ENCODE data around the gene ST7.

The ST7 gene

DNA sequence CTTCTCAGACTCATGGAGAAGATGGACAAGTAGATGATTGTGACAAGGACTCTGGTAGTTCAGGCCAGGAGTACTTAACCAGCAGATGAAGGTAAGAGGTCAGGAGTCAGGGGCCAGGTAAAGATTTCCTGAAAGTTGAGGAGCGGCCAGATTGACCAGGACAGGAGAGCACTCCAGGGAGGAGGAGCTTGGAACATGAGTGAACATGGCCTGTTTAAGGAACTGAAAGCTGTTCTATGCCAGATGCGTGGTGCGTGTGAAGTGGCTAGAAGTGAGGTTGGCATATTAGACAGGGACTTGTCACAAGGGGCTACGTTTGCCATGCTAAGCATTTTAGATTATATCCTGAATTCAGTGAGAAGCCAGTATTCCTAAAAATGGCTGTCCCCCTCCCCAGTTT lies 212.4 kb downstream of the ST7 start:
- DNase-seq, result no peak

GRCh38 chr7:117169907-117170306 lies 216.6 kb downstream of the ST7 start:
- peak; percentile 91 for DNase-seq

DNA sequence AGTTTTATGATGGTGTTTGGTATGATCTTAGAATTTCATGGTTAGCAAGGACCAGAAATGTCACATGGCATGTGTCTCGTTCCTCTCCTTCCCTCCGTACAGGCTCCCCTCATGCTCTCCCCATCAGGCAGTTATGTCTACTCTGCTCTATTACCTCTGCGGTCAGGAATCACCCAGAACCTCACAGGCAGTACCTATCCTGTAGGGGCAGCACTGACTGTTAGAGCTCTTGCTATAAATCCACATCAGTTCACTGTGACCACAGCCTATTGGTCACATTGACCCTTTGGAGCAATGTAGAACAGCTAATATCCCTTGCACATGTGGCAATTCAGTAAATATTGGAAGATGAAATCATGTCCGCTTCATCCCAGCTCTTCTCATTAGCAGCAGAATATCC lies 217.8 kb downstream of the ST7 start:
- no peak for DNase-seq

GRCh38 chr7:117172283-117172682 lies 219.0 kb downstream of the ST7 start:
- DNase-seq, result no peak

DNA sequence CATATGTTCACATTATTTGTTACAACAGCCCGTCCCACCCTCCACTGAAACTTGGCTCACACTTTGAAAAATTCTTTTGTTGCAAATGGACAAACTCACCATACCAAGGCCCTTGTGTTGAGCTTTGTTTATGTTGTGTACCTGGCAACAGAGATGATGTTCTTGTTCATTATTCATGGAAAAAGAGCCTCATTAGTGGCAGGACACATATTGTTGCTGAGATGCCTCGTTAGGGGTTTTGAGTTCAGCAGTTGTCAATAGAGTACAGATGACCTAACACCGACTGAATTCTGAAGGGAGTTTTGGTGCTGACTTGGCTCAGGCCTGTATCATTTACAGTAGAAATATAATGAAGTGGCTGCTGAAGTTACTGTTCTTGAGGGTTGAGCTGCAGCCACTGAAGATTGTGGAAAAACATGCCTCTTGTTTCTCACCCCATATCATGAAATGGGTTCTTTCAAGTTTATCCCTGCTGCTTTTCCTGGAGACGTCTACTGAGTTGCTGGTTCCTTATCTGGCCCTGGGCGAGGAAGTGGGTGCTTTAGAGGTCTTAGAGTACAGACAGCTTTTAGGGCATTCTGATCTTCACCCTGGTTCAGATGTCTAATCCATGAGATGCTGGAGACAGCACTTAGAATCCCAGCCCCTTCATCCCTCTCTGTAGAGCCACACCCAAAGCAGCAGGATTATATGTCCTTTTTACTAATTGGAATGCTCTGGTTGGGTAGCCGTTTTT lies 219.9 kb downstream of the ST7 start:
- no peak for DNase-seq

DNA sequence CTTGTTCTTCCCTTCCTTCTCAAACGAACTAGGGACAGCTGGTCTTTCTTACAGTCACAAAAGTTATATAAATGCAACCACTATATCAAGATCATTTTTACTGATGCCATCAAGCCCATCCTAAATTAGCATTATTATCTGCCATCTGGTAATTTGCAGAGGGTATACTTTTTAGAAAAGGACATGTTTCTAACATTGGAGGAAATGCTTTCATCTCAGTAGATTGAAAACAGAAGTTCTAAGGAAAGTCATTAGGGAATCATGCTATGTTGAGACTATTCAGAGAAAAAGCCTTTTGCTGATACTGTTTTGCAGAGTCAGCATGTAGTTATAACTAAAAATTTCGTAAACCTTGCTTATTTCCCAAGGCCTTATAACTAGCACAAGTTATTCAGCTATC lies 222.9 kb downstream of the ST7 start:
- DNase-seq, result no peak

DNA sequence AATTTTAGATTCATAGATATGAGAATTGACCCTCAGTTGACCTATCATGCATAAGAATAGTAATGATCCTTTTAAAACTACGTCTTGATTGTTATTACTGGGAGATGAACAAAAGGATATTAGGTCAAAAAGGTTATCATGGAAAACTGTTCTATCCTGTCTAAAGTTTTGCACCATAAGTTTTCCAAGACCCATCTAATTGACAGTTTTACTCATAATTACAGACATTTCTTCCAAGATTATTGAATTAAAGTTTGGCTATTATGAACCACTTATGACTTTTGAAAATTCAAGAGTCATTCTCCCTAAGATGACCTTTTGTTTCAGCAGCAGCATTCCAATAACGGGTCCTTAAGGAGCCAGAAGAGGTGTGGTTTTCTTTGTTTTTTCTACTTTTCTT lies 225.3 kb downstream of the ST7 start:
- no peak for DNase-seq

GRCh38 chr7:117179701-117180100 lies 226.4 kb downstream of the ST7 start:
- DNase-seq, result no peak

DNA sequence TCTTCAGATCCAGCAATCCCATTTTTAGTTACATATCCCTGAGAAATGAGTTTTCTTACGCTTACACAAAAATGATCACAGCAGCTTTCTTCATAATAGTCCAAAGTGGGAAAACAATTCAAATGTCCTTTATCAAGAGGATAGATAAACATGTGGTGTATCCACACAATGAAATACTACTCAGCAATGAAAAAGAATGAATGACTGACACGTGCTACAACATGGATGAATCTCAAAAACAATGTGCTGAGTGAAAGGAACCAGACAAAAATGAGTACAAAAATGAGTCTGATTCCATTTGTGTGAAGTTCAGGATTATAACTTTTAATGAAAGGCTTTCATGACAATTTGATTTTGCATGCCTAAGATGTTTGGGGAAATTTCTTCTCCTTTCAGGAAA lies 230.4 kb downstream of the ST7 start:
- no peak for DNase-seq

DNA sequence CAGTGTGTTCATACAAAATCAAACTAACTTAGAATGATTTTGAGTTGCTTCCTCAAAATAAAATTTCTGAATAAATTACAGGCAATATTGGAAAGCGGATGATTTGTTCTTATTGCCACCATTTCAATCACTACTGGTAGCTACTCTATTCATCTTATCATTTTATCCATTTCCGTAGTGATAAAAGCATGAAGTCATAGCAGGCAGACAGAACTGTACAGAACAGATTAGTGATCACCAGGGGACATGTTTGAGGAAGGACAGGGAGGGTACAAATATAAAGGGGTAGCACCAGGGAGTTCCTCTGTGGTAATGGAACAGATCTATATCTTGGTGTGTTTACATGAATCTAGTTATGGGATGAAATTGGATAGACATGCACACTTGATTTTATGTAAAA lies 231.1 kb downstream of the ST7 start:
- DNase-seq, result no peak

DNA sequence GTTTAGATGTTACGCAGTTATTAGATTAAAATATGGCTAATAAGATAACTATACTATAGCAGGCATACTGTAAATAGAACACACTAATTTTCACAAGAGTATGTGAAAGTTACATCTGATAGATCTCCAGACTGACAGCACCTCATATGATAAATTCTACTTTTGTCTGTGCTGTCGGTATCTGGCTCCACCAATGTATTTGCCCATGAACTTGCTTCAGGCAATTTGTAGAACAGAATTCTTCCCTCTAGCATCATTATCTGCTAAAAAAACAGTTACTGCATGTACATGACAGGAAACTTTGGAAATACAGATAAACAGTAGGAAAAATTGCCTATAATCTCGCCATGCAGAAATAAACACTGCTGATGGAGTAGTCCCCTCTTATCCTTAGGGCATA lies 231.8 kb downstream of the ST7 start:
- DNase-seq, result no peak

DNA sequence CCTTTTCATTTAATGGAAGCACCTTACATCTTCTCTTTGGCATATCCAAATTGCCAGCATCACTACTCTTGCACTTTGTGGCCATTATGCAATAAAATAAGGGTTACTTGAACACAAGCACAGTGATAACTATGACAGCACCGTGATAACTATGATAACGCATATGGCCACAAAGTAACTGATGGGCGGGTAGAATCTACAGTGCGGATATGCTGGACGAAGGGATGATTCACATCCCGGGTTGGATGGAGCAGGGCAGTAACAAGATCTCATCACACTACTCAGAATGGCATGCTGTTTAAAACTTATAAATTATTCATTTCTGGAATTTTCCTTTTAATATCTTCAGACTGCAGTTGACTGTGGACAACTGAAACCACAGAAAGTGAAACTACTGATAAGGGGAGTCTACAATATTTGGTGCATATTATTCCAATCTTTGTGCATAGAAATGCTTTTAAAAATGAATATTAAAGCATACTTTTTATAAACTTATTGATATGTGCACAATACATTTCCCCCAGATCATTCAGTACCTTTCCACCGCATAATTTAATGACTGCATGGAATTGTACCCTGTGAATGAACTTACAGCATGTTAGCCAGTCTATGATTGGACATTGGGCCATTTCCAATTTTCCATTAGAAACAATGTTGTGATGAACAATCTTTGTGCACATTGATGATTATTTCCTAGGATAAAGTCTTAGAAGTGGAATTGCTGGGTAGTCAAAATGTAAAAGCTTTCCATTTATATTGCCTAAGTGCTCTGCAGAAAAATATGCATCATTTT lies 233.1 kb downstream of the ST7 start:
- DNase-seq, result no peak

GRCh38 chr7:117188376-117188775 lies 235.1 kb downstream of the ST7 start:
- no peak for DNase-seq

GRCh38 chr7:117188949-117189592 lies 235.8 kb downstream of the ST7 start:
- DNase-seq, result no peak

DNA sequence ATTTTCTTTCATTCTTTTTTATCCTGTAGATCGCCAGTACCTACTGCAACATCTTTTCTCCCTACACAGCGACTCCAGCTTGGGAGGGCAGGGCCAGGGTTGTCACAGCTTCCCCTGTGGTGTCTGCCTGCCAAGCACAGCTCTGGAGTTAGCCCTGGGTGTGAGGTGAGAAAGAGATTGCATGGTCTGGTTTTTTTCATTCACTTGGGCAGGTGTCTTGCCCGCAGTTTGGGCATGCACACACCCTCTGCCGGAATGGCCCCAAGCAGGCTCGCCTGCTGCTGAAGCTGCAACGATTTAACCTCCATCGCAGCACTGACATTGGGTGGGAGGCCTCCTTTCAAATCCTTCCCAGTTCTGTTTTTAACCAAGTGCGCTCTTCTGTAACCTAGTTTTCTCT lies 236.8 kb downstream of the ST7 start:
- no peak for DNase-seq

GRCh38 chr7:117190746-117191435 lies 237.6 kb downstream of the ST7 start:
- no peak for DNase-seq

GRCh38 chr7:117192108-117192507 lies 238.8 kb downstream of the ST7 start:
- no peak for DNase-seq

DNA sequence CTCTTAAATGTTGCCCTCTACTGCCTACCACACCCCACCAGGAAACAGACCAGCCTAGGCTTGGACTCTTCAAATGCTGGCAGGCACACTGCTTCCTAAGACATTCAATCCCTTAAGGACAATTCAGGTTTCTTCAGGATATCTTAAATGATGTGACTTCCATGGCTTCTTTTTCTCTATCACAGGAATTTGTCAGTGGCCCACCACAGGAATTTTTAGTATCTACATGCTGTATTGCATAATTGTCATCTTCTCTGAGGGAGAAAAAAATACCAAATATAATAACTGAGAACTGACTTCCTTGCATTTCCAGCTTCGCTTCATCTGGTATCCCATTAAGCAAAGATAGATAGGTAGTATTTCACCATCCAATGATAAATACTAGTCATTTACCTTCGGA lies 240.3 kb downstream of the ST7 start:
- no peak for DNase-seq

- no peak for DNase-seq
Measured at GRCh38 chr7:117194445-117194844, 241.1 kb downstream of the ST7 start.

- no peak for DNase-seq
Measured at GRCh38 chr7:117195361-117196029, 242.2 kb downstream of the ST7 start.

- no peak for DNase-seq
Measured at GRCh38 chr7:117200132-117200531, 246.8 kb downstream of the ST7 start.

- DNase-seq, result no peak
Measured at GRCh38 chr7:117200786-117201458, 247.6 kb downstream of the ST7 start.

Measured in kidney glomerular epithelial cell (primary cell).